22Rv1 (cell line): ENCODE measurements around the gene AGAP1.

Experiments
- ZFX ChIP-seq: fragments of 450-650 bp; IDR thresholded peaks from 2 replicates; pipeline ENCODE4 v1.6.1; 2017; ENCODE audit warnings: antibody characterized with exemption, borderline replicate concordance
- TF ChIP-seq, protein P1 (sequence below): fragments of 450-650 bp; IDR thresholded peaks from 2 replicates; pipeline ENCODE4 v1.5.1; 2017; ENCODE audit warnings: mild to moderate bottlenecking

DNA sequence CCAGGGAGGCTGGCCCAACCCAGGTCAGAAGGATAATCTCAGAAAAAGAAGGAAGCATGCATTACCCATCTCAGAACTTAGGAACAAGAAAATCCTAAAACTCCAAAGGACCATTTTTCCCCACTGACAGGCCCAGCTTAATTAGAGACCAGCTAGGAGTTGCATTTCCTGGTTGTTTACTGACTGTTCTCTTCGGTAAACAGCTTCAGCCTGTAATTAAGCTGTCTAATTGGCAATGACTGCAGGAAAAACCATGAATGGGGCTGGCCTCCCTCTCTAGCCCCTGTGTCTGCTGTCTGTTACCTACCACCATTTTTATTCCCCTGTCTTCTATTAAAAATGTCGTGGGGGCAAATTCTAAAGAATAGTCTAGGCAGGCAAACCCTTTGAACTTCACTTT, 146.5 kb downstream of the AGAP1 start:
- TF ChIP-seq, protein P1, sequence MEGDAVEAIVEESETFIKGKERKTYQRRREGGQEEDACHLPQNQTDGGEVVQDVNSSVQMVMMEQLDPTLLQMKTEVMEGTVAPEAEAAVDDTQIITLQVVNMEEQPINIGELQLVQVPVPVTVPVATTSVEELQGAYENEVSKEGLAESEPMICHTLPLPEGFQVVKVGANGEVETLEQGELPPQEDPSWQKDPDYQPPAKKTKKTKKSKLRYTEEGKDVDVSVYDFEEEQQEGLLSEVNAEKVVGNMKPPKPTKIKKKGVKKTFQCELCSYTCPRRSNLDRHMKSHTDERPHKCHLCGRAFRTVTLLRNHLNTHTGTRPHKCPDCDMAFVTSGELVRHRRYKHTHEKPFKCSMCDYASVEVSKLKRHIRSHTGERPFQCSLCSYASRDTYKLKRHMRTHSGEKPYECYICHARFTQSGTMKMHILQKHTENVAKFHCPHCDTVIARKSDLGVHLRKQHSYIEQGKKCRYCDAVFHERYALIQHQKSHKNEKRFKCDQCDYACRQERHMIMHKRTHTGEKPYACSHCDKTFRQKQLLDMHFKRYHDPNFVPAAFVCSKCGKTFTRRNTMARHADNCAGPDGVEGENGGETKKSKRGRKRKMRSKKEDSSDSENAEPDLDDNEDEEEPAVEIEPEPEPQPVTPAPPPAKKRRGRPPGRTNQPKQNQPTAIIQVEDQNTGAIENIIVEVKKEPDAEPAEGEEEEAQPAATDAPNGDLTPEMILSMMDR = no peak
- no peak for TF ChIP-seq ZFX
